ENCODE data around the gene ABLIM2. TPM values are rescaled to one million over a fixed set of nuclear protein-coding genes. Genes with fewer than 3 reads are reported as not detected.

Gene ABLIM2
- total and polyA plus RNA-seq, 4 experiments from 2014 or later, result 0.44 to 7.9 (median 3.8) TPM

DNA sequence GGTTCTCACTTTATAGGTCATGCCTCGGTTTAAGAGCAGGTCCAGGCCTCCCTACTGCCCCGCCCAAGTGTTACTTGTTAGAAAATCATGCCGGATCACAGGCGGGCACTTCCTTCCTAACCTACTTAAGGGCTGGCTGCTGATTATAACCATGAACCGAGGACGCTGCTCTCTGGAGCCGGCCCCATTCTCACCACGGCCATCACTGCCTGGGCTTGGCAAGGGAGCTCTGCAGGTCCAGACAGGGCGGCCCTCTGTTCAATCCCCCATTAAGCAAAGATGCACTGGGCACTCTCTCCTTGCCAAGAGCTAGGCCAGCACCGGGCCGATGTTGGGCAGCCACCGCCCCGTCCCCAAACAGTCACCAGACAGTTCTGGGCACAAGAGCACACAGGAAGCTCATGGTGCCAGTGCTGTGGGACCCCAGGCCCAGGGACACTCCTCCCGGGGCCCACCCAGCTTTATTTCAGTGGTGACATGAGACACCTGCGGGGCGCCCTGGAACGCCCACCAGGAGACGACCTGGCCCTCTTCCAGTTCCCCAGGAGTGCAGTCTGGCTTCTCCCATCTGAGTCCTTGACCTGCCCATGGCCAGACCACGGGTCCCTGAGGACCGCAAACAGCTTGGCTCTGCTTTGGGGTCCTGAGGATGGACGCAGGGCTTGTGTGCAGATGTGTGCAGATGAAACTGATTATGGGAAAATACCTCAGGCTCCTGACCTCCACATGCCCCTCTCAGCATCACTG lies 44.0 kb downstream of the ABLIM2 start:
- H3K36me3 Mint-ChIP-seq, result peaks cover 0 to 3% of the 10 kb centered on the region in 2 donors
- no peak for DNase-seq
- POLR2A ChIA-PET (ENCODE audit: partially characterized antibody), result no interaction called here
- intact Hi-C loops (cut with micrococcal nuclease), result no loop called here
- Histone ChIP-seq H3K36me3 (ENCODE audit: insufficient read depth, low read length) (no peaks in the 10 kb centered on the region), H3K4me3 (ENCODE audit: low read length in 2 of 2) (no peak overlapping the region), H3K27ac (ENCODE audit: low read depth, low read length) (no peak overlapping the region), H3K27me3 (ENCODE audit: insufficient read depth, low read length) (no peaks in the 10 kb centered on the region), H3K9me3 (ENCODE audit: control insufficient read depth in 1 of 2, low read length in 2 of 2) (no peaks in the 10 kb centered on the region), H3K4me1 (ENCODE audit: insufficient read depth, low read length) (no peaks in the 10 kb centered on the region)
- H3K9me3 Mint-ChIP-seq, result no peaks in the 10 kb centered on the region
- H3K27ac Mint-ChIP-seq, result peak overlapping the region in 1 of 7 donors; percentile 29
- CTCF ChIA-PET (ENCODE audit: partially characterized antibody), result no interaction called here
- peaks cover 0 to 17% (median 6%) of the 10 kb centered on the region in 4 donors for H3K4me1 Mint-ChIP-seq
- peaks cover 0 to 2% of the 10 kb centered on the region in 2 donors for H3K27me3 Mint-ChIP-seq
- H3K4me3 Mint-ChIP-seq, result no peak overlapping the region

DNA sequence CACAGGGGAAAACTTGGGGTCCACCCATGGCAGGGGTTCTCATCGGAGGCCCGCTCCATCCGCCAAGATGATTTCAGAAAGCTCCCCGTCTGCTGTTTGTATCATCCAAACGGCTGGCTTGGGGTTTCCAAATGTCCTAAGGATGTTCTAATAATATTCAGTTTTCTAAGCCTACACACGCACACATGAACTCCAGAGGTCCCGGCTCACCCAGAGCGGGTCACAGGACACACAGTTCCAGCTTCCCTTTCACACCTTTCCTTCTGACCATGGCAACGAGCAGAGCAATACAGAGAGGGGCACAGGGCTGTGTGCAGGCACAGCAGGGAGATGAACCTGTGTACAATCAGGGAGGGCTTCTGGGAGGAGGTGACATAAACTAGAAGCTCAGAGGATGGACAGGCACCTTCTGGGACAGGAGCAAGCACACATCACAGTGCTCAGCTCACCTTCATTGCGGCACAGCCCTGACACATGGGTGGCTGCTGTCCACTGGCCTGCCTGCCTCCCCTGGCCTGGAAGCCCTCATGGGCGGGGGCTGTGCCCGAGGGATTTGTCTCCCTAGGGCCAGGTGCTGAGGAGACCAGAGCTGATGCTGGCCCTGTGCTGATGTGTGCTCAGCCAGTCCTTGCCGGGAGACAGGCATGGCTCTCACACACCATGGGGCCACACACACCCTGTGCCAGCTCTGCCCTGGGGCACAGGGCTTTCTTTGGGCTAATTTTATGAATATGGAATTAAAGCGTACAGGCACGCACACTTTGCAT lies 44.8 kb downstream of the ABLIM2 start:
- Mint-ChIP-seq H3K36me3 (peaks cover 0 to 3% of the 10 kb centered on the region in 2 donors), H3K9me3 (no peaks in the 10 kb centered on the region), H3K4me1 (peaks cover 0 to 17% (median 6%) of the 10 kb centered on the region in 4 donors), H3K27me3 (peaks cover 0 to 2% of the 10 kb centered on the region in 2 donors), H3K27ac (peak overlapping the region in 1 of 7 donors; percentile 79), H3K4me3 (no peak overlapping the region)
- Histone ChIP-seq H3K4me3 (ENCODE audit: low read length in 2 of 2) (no peak overlapping the region), H3K27me3 (ENCODE audit: insufficient read depth, low read length) (no peaks in the 10 kb centered on the region), H3K9me3 (ENCODE audit: control insufficient read depth in 1 of 2, low read length in 2 of 2) (no peaks in the 10 kb centered on the region), H3K27ac (ENCODE audit: low read depth, low read length) (no peak overlapping the region), H3K4me1 (ENCODE audit: insufficient read depth, low read length) (no peaks in the 10 kb centered on the region), H3K36me3 (ENCODE audit: insufficient read depth, low read length) (no peaks in the 10 kb centered on the region)
- intact Hi-C loops (cut with micrococcal nuclease), result no loop called here
- ChIA-PET POLR2A (ENCODE audit: partially characterized antibody) (no interaction called here), CTCF (ENCODE audit: partially characterized antibody) (no interaction called here)
- DNase-seq, result no peak

DNA sequence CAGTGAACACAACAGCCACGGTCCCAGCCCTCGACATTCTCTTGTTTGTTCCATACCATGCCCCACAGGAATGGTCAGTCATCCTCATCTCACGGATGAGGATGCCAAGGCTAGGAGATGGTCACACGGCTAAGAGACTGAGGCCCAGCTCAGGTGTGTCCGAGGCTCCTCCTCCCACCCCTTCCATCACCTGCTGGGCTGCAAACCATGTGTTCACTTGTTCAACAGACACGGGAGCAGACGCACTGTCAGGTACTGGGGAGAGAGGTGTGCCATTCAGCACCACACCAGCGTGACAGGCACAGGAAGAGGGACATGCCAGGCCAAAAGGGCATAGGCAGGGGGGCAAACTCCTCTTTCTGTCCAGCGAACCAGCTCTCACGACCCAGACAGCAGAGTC lies 45.9 kb downstream of the ABLIM2 start:
- no peak overlapping the region for H3K27ac ChIP-seq (ENCODE audit: low read depth, low read length)
- intact Hi-C loops (cut with micrococcal nuclease), result no loop called here
- no peaks in the 10 kb centered on the region for H3K36me3 ChIP-seq (ENCODE audit: insufficient read depth, low read length)
- POLR2A ChIA-PET (ENCODE audit: partially characterized antibody), result no interaction called here
- H3K9me3 ChIP-seq (ENCODE audit: control insufficient read depth in 1 of 2, low read length in 2 of 2), result no peaks in the 10 kb centered on the region
- no peaks in the 10 kb centered on the region for H3K27me3 ChIP-seq (ENCODE audit: insufficient read depth, low read length)
- H3K9me3 Mint-ChIP-seq, result no peaks in the 10 kb centered on the region
- peaks cover 0 to 2% of the 10 kb centered on the region in 2 donors for H3K27me3 Mint-ChIP-seq
- no peak overlapping the region for H3K27ac Mint-ChIP-seq
- H3K4me1 ChIP-seq (ENCODE audit: insufficient read depth, low read length), result no peaks in the 10 kb centered on the region
- CTCF ChIA-PET (ENCODE audit: partially characterized antibody), result no interaction called here
- no peak overlapping the region for H3K4me3 ChIP-seq (ENCODE audit: low read length in 2 of 2)
- no peak for DNase-seq
- peaks cover 0 to 3% of the 10 kb centered on the region in 2 donors for H3K36me3 Mint-ChIP-seq
- no peak overlapping the region for H3K4me3 Mint-ChIP-seq
- peaks cover 0 to 17% (median 6%) of the 10 kb centered on the region in 4 donors for H3K4me1 Mint-ChIP-seq

DNA sequence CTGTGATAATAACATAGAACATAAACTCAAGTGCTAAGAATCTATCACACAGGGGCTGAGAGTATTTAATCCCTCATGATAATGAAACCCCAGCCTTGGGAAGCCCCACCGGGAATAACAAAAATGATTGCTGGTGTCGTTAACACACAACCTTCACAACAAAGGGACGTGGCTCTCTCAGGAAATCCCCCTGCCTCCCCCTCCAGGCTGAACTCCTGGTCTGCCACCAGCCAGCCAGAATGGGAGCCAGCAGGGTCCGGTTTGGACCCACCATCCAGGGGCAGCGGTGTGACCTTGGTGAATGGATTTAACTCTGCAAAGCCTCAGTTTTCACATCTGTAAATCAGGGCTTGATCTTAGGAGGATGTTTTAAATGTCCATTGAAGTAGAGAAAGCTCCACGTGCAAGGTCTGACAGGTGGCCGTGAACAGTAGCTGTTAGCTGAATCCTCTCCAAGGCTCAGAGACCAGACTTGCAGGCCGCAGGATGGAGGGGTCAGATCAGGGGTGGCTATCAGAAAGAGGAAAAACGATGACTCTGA lies 46.5 kb downstream of the ABLIM2 start:
- H3K4me1 ChIP-seq (ENCODE audit: insufficient read depth, low read length), result no peaks in the 10 kb centered on the region
- intact Hi-C loops (cut with micrococcal nuclease), result no loop called here
- Mint-ChIP-seq H3K9me3 (no peaks in the 10 kb centered on the region), H3K4me1 (peaks cover 0 to 13% (median 3%) of the 10 kb centered on the region in 4 donors), H3K27me3 (peaks cover 0 to 2% of the 10 kb centered on the region in 2 donors), H3K4me3 (no peak overlapping the region), H3K36me3 (peaks cover 0 to 3% of the 10 kb centered on the region in 2 donors), H3K27ac (no peak overlapping the region)
- no peak overlapping the region for H3K4me3 ChIP-seq (ENCODE audit: low read length in 2 of 2)
- H3K9me3 ChIP-seq (ENCODE audit: control insufficient read depth in 1 of 2, low read length in 2 of 2), result no peaks in the 10 kb centered on the region
- ChIA-PET CTCF (ENCODE audit: partially characterized antibody) (no interaction called here), POLR2A (ENCODE audit: partially characterized antibody) (no interaction called here)
- no peaks in the 10 kb centered on the region for H3K36me3 ChIP-seq (ENCODE audit: insufficient read depth, low read length)
- no peak overlapping the region for H3K27ac ChIP-seq (ENCODE audit: low read depth, low read length)
- DNase-seq, result no peak
- H3K27me3 ChIP-seq (ENCODE audit: insufficient read depth, low read length), result no peaks in the 10 kb centered on the region

DNA sequence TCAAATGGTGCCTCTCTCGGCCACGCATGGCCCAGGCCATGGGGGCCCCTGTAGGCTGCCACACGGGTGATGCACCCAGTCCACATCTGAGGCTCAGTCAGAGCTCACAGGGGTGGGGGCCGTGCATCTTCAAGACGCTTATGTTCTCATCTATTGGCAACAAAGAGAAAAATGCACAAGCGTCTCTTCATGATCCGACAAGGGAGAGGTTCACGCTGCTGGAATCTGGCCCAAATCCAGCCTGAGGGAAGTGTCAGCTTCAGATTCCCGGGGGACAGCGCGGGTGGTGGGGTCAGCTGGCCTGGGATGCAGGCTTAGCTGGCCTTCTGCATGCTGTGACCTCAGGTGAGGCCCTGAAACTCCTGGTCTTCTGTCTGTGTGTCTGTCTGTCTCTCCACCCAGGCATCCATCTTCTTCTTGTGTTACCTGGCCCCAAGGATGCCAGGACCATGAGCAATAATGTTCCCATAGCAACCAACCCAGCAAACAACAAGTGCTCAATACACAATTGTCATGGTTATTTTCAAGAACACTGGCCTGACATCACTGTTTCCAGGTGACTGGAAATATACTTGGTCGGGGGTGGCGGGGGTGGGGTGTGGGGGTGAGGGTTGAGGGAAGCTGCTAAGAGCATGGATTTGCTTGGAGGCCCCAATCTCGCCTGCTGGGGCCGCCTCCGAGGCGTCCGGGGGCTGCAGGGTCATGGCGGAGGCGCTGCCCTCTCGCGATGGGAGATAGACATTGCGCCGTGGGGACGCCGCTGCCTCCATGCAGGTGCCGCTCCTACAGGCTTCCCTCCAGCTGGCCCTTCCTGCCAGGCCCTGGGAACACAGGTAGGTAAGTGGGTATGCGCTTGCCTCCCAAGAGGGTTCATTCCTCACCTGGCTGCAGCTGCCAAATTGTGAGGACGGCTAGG lies 48.3 kb downstream of the ABLIM2 start:
- no peaks in the 10 kb centered on the region for H3K36me3 ChIP-seq (ENCODE audit: insufficient read depth, low read length)
- Mint-ChIP-seq H3K27ac (no peak overlapping the region), H3K4me1 (peaks cover 0 to 4% (median 0%) of the 10 kb centered on the region in 4 donors), H3K27me3 (peaks cover 0 to 2% of the 10 kb centered on the region in 2 donors), H3K4me3 (no peak overlapping the region), H3K9me3 (no peaks in the 10 kb centered on the region), H3K36me3 (peaks cover 0 to 5% of the 10 kb centered on the region in 2 donors)
- no peak overlapping the region for H3K27ac ChIP-seq (ENCODE audit: low read depth, low read length)
- DNase-seq, result no peak
- POLR2A ChIA-PET (ENCODE audit: partially characterized antibody), result no interaction called here
- H3K4me1 ChIP-seq (ENCODE audit: insufficient read depth, low read length), result no peaks in the 10 kb centered on the region
- CTCF ChIA-PET (ENCODE audit: partially characterized antibody), result no interaction called here
- intact Hi-C loops (cut with micrococcal nuclease), result no loop called here
- no peaks in the 10 kb centered on the region for H3K9me3 ChIP-seq (ENCODE audit: control insufficient read depth in 1 of 2, low read length in 2 of 2)
- no peaks in the 10 kb centered on the region for H3K27me3 ChIP-seq (ENCODE audit: insufficient read depth, low read length)
- no peak overlapping the region for H3K4me3 ChIP-seq (ENCODE audit: low read length in 2 of 2)

DNA sequence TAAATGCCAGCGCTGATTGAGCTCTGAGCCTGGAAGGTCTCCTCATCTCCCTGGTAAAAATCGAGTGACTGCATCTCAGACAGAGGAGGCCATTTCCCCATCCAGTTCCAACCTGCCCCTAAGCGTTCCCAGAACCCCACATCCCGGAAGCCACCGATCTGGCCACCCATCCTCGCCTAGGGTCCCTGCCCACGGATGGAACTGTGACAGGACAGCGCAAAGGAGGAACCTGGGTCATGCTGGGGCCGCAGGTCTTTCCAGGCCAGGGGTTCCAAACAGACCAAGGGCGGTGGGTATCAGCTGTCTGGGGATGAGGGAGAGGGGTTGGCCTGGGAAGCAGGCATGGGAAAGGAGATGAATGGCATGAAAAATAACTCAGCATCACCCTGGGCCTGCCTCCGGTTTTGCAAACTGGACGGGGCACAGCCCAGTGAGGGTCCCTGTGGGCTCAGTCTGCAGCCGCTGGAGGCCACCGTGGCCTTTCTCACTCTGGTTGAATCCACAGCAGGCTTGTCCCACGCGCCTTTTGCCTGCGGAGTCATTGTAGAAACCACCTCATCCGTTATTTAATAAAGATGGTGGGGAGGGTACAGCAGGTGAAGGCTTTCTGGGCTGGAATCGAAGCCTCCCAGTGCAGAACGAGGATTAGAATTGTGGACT lies 49.1 kb downstream of the ABLIM2 start:
- no peak overlapping the region for H3K27ac Mint-ChIP-seq
- CTCF ChIA-PET (ENCODE audit: partially characterized antibody), result no interaction called here
- Histone ChIP-seq H3K4me1 (ENCODE audit: insufficient read depth, low read length) (no peaks in the 10 kb centered on the region), H3K27me3 (ENCODE audit: insufficient read depth, low read length) (no peaks in the 10 kb centered on the region), H3K27ac (ENCODE audit: low read depth, low read length) (no peak overlapping the region), H3K36me3 (ENCODE audit: insufficient read depth, low read length) (no peaks in the 10 kb centered on the region), H3K4me3 (ENCODE audit: low read length in 2 of 2) (no peak overlapping the region), H3K9me3 (ENCODE audit: control insufficient read depth in 1 of 2, low read length in 2 of 2) (no peaks in the 10 kb centered on the region)
- no peaks in the 10 kb centered on the region for H3K4me1 Mint-ChIP-seq
- no peak overlapping the region for H3K4me3 Mint-ChIP-seq
- H3K9me3 Mint-ChIP-seq, result no peaks in the 10 kb centered on the region
- peaks cover 0 to 10% of the 10 kb centered on the region in 2 donors for H3K36me3 Mint-ChIP-seq
- H3K27me3 Mint-ChIP-seq, result peaks cover 0 to 2% of the 10 kb centered on the region in 2 donors
- POLR2A ChIA-PET (ENCODE audit: partially characterized antibody), result no interaction called here
- intact Hi-C loops (cut with micrococcal nuclease), result no loop called here
- DNase-seq, result no peak

All from CD4-positive, alpha-beta memory T cell (primary cell).